WTC11 (cell line): ENCODE results near the gene RBFOX1. TPM values are rescaled to one million over a fixed set of nuclear protein-coding genes. Genes with fewer than 3 reads are reported as not detected.

Experiments
- ATAC-seq: fragments of 200-7000 bp; cut with Tn5 transposase; 2 replicates; pipeline ENCODE4 v1.10.0; 2021; ENCODE audit warnings: mild to moderate bottlenecking, moderate library complexity
- CTCF ChIA-PET: fragments of 300-600 bp; sonication (Branson Sonifier 250); formaldehyde crosslinking; loops from one replicate; lab custom pipeline; 2021; ENCODE audit warnings: antibody characterized with exemption; lab: Charles Lee
- POLR2A ChIA-PET: fragments of 350-600 bp; sonication (Branson Sonifier 250); formaldehyde crosslinking; loops from one replicate; lab custom pipeline; 2021; ENCODE audit warnings: antibody characterized with exemption; lab: Charles Lee
- DNase-seq: peaks from one replicate; pipeline ENCODE4 v3.0.0; 2021; ENCODE audit warnings: low spot score
- H3K27ac Mint-ChIP-seq: 2 replicates; pipeline ENCODE4 v1.8.0; 2021; ENCODE audit warnings: mixed read lengths
- H3K27me3 Mint-ChIP-seq: 2 replicates; pipeline ENCODE4 v1.8.0; 2021; ENCODE audit warnings: low read depth, mild to moderate bottlenecking, moderate library complexity, mixed read lengths
- H3K36me3 Mint-ChIP-seq: 2 replicates; pipeline ENCODE4 v1.8.0; 2021; ENCODE audit warnings: mixed read lengths
- H3K4me1 Mint-ChIP-seq: 2 replicates; pipeline ENCODE4 v1.8.0; 2022; ENCODE audit warnings: mixed read lengths
- H3K4me3 Mint-ChIP-seq: 2 replicates; pipeline ENCODE4 v1.8.0; 2021; ENCODE audit warnings: mild to moderate bottlenecking, moderate library complexity, mixed read lengths
- H3K9me3 Mint-ChIP-seq: 2 replicates; pipeline ENCODE4 v1.8.0; 2021; ENCODE audit warnings: mixed read lengths
- E2F5 ChIP-seq: sonication (generic); formaldehyde crosslinking; IDR thresholded peaks from 2 replicates; pipeline ENCODE4 v1.8.1; 2022; ENCODE audit warnings: mild to moderate bottlenecking, moderate library complexity, missing genetic modification reagents
- EMX1 ChIP-seq: fragments of 250-450 bp; sonication (Bioruptor Pico); IDR thresholded peaks from 2 replicates; pipeline ENCODE4 v1.8.0; 2021; ENCODE audit warnings: mild to moderate bottlenecking
- ERG ChIP-seq: fragments of 250-450 bp; sonication (Bioruptor Pico); IDR thresholded peaks from 2 replicates; pipeline ENCODE4 v1.8.0; 2021; ENCODE audit warnings: mild to moderate bottlenecking
- ETV6 ChIP-seq: sonication (generic); formaldehyde crosslinking; IDR thresholded peaks from 2 replicates; pipeline ENCODE4 v1.8.1; 2022; ENCODE audit warnings: mild to moderate bottlenecking, missing genetic modification reagents
- FOXP4 ChIP-seq: sonication (generic); formaldehyde crosslinking; IDR thresholded peaks from 2 replicates; pipeline ENCODE4 v1.8.0; 2022; ENCODE audit warnings: mild to moderate bottlenecking, missing genetic modification reagents
- JUN ChIP-seq: sonication (generic); formaldehyde crosslinking; IDR thresholded peaks from 2 replicates; pipeline ENCODE4 v1.8.0; 2023; ENCODE audit warnings: mild to moderate bottlenecking, missing genetic modification reagents
- KAT7 ChIP-seq: sonication (generic); formaldehyde crosslinking; IDR thresholded peaks from 2 replicates; pipeline ENCODE4 v1.8.1; 2023; ENCODE audit warnings: missing genetic modification reagents, mild to moderate bottlenecking, borderline replicate concordance
- NFATC4 ChIP-seq: fragments of 250-450 bp; sonication (Bioruptor Pico); IDR thresholded peaks from 2 replicates; pipeline ENCODE4 v1.9.0; 2021; ENCODE audit warnings: mild to moderate bottlenecking
- NFE2L1 ChIP-seq: sonication (generic); formaldehyde crosslinking; IDR thresholded peaks from 2 replicates; pipeline ENCODE4 v1.8.1; 2023; ENCODE audit warnings: missing genetic modification reagents
- NR2C2 ChIP-seq: sonication (generic); formaldehyde crosslinking; IDR thresholded peaks from 2 replicates; pipeline ENCODE4 v1.8.0; 2022; ENCODE audit warnings: mild to moderate bottlenecking, missing genetic modification reagents
- PREB ChIP-seq: sonication (generic); formaldehyde crosslinking; IDR thresholded peaks from 2 replicates; pipeline ENCODE4 v1.8.1; 2022; ENCODE audit warnings: mild to moderate bottlenecking, missing genetic modification reagents, moderate library complexity, borderline replicate concordance
- PRRX2 ChIP-seq: fragments of 250-450 bp; sonication (Bioruptor Pico); IDR thresholded peaks from 2 replicates; pipeline ENCODE4 v1.8.0; 2021; ENCODE audit warnings: mild to moderate bottlenecking
- RELA ChIP-seq: sonication (generic); formaldehyde crosslinking; IDR thresholded peaks from 2 replicates; pipeline ENCODE4 v1.8.1; 2022; ENCODE audit warnings: missing genetic modification reagents, mild to moderate bottlenecking, borderline replicate concordance
- SMAD4 ChIP-seq: sonication (generic); formaldehyde crosslinking; IDR thresholded peaks from 2 replicates; pipeline ENCODE4 v1.8.0; 2022; ENCODE audit warnings: mild to moderate bottlenecking, missing genetic modification reagents
- TEAD1 ChIP-seq: sonication (generic); formaldehyde crosslinking; IDR thresholded peaks from 2 replicates; pipeline ENCODE4 v1.8.0; 2022; ENCODE audit warnings: mild to moderate bottlenecking, missing genetic modification reagents
- USF2 ChIP-seq: sonication (generic); formaldehyde crosslinking; IDR thresholded peaks from 2 replicates; pipeline ENCODE4 v1.8.1; 2023; ENCODE audit warnings: mild to moderate bottlenecking, missing genetic modification reagents, moderate library complexity
- ZBTB43 ChIP-seq: sonication (generic); formaldehyde crosslinking; IDR thresholded peaks from 2 replicates; pipeline ENCODE4 v1.8.1; 2023; ENCODE audit warnings: mild to moderate bottlenecking, missing genetic modification reagents
- ZNF121 ChIP-seq: sonication (generic); formaldehyde crosslinking; IDR thresholded peaks from 2 replicates; pipeline ENCODE4 v1.8.0; 2023; ENCODE audit warnings: missing genetic modification reagents
- ZNF425 ChIP-seq: fragments of 250-450 bp; sonication (Bioruptor Pico); conservative IDR thresholded peaks from 2 replicates; pipeline ENCODE4 v1.9.0; 2021; ENCODE audit warnings: mild to moderate bottlenecking
- ZSCAN18 ChIP-seq: fragments of 250-450 bp; sonication (Bioruptor Pico); IDR thresholded peaks from 2 replicates; pipeline ENCODE4 v2.1.2; 2022; ENCODE audit warnings: mild to moderate bottlenecking, moderate library complexity
- total RNA-seq: library from RNA; stranded (reverse); gene quantifications from 3 replicates; pipeline ENCODE4 v1.2.3, GENCODE V29; 2021

The RBFOX1 gene
- total RNA-seq, 1 experiment from 2014 or later = 1.1 TPM

GRCh38 chr16:7390974-7391373 lies 58.3 kb downstream of the RBFOX1 start (continued):
- TF ChIP-seq ZBTB43 (CRISPR knock-in tag) = no peak
- no peak for TF ChIP-seq ZNF121 (CRISPR knock-in tag)
- no peak for TF ChIP-seq ZSCAN18 (CRISPR knock-in tag)
- TF ChIP-seq ERG (CRISPR knock-in tag) = no peak
- TF ChIP-seq USF2 (CRISPR knock-in tag) = no peak
- TF ChIP-seq ZNF425 (CRISPR knock-in tag) = no peak
- TF ChIP-seq PREB (CRISPR knock-in tag) = no peak
- no peak for TF ChIP-seq E2F5 (CRISPR knock-in tag)
- TF ChIP-seq ETV6 (CRISPR knock-in tag) = no peak

GRCh38 chr16:7391694-7392093 lies 59.0 kb downstream of the RBFOX1 start:
- DNase-seq = no peak
- Mint-ChIP-seq H3K27me3 (peaks cover 12% of the 10 kb centered on the region), H3K27ac (no peak overlapping the region), H3K9me3 (peaks cover 96% of the 10 kb centered on the region), H3K36me3 (peaks cover 86% of the 10 kb centered on the region), H3K4me1 (no peaks in the 10 kb centered on the region), H3K4me3 (no peak overlapping the region)
- ChIA-PET CTCF (no interaction called here), POLR2A (no interaction called here)
- TF ChIP-seq EMX1 = no peak
- no peak for ATAC-seq

GRCh38 chr16:7392206-7392605 lies 59.6 kb downstream of the RBFOX1 start:
- CTCF ChIA-PET = no interaction called here
- H3K4me1 Mint-ChIP-seq = no peaks in the 10 kb centered on the region
- H3K9me3 Mint-ChIP-seq = peaks cover 96% of the 10 kb centered on the region
- peaks cover 86% of the 10 kb centered on the region for H3K36me3 Mint-ChIP-seq
- H3K27me3 Mint-ChIP-seq = peaks cover 12% of the 10 kb centered on the region
- POLR2A ChIA-PET = no interaction called here
- TF ChIP-seq JUN (CRISPR knock-in tag) (no peak), SMAD4 (CRISPR knock-in tag) (no peak), TEAD1 (no peak), NR2C2 (CRISPR knock-in tag) (no peak), NFATC4 (no peak), USF2 (CRISPR knock-in tag) (no peak), KAT7 (CRISPR knock-in tag) (no peak), FOXP4 (CRISPR knock-in tag) (no peak), RELA (CRISPR knock-in tag) (no peak), NFE2L1 (CRISPR knock-in tag) (no peak), PRRX2 (CRISPR knock-in tag) (no peak)
- ATAC-seq (no peak), DNase-seq (no peak)
- no peak overlapping the region for H3K27ac Mint-ChIP-seq
- H3K4me3 Mint-ChIP-seq = no peak overlapping the region
